GM12892 (cell line): Measurements from ENCODE around the gene MAP4K1.

Experiments
- POLR2AphosphoS5 ChIP-seq: IDR thresholded peaks from 2 replicates; pipeline ENCODE4 v1.6.1; 2011; ENCODE audit warnings: low read depth, low read length, control low read depth
- TAF1 ChIP-seq: IDR thresholded peaks from 2 replicates; pipeline ENCODE4 v1.6.1; 2011; ENCODE audit warnings: low read depth, mild to moderate bottlenecking, control low read depth, low read length, borderline replicate concordance

- TF ChIP-seq TAF1 (no peak), POLR2AphosphoS5 (no peak)
Observed at GRCh38 chr19:38538793-38539528, 78.8 kb downstream of the MAP4K1 start.
